Renal pelvis (tissue), 12 donors: Measurements from ENCODE around the gene CNIH1. TPM values are rescaled to one million over a fixed set of nuclear protein-coding genes. Genes with fewer than 3 reads are reported as not detected.

Experiments used
- DNase-seq: peaks from one replicate; pipeline ENCODE4 v3.0.0-alpha.2; 2013
- long read RNA-seq, 16 experiments: transcript quantifications; one replicate each; lab custom pipeline, GENCODE V29; 2026
- polyA plus RNA-seq, 3 donors: library from polyadenylated mRNA; unstranded; fragments of 120-200 nt; gene quantifications; one replicate each; pipeline ENCODE4 v1.2.1, GENCODE V29; 2013; ENCODE audit not compliant: insufficient read length in 3 of 3

Gene CNIH1
- 100 to 1,000 TPM; 114 to 128 (median 127) TPM for polyA plus RNA-seq
- long read RNA-seq, donor 1, full-length matches to known transcripts: 67 of 76 reads
- long read RNA-seq, donor 1, partial matches to known transcripts: 9 of 76 reads
- long read RNA-seq, donor 1, other reads (novel, unspliced or antisense): 0 of 76 reads
- long read RNA-seq, donor 2, full-length matches to known transcripts: 83 of 83 reads
- long read RNA-seq, donor 2, partial matches to known transcripts: 0 of 83 reads
- long read RNA-seq, donor 2, other reads (novel, unspliced or antisense): 0 of 83 reads
- long read RNA-seq, donor 3, full-length matches to known transcripts: 66 of 66 reads
- long read RNA-seq, donor 3, partial matches to known transcripts: 0 of 66 reads
- long read RNA-seq, donor 3, other reads (novel, unspliced or antisense): 0 of 66 reads
- long read RNA-seq, donor 4, full-length matches to known transcripts: 90 of 90 reads
- long read RNA-seq, donor 4, partial matches to known transcripts: 0 of 90 reads
- long read RNA-seq, donor 4, other reads (novel, unspliced or antisense): 0 of 90 reads
- long read RNA-seq, donor 5, full-length matches to known transcripts: 37 of 37 reads
- long read RNA-seq, donor 5, partial matches to known transcripts: 0 of 37 reads
- long read RNA-seq, donor 5, other reads (novel, unspliced or antisense): 0 of 37 reads
- long read RNA-seq, donor 6, full-length matches to known transcripts: 56 of 56 reads
- long read RNA-seq, donor 6, partial matches to known transcripts: 0 of 56 reads
- long read RNA-seq, donor 6, other reads (novel, unspliced or antisense): 0 of 56 reads
- long read RNA-seq, donor 7, full-length matches to known transcripts: 84 of 84 reads
- long read RNA-seq, donor 7, partial matches to known transcripts: 0 of 84 reads
- long read RNA-seq, donor 7, other reads (novel, unspliced or antisense): 0 of 84 reads
- long read RNA-seq, donor 8, full-length matches to known transcripts: 26 of 26 reads
- long read RNA-seq, donor 8, partial matches to known transcripts: 0 of 26 reads
- long read RNA-seq, donor 8, other reads (novel, unspliced or antisense): 0 of 26 reads
- long read RNA-seq, donor 9, full-length matches to known transcripts: 84 of 90 reads
- long read RNA-seq, donor 9, partial matches to known transcripts: 6 of 90 reads
- long read RNA-seq, donor 9, other reads (novel, unspliced or antisense): 0 of 90 reads
- long read RNA-seq, donor 10, full-length matches to known transcripts: 61 of 61 reads
- long read RNA-seq, donor 10, partial matches to known transcripts: 0 of 61 reads
- long read RNA-seq, donor 10, other reads (novel, unspliced or antisense): 0 of 61 reads
- long read RNA-seq, donor 11, full-length matches to known transcripts: 34 of 34 reads
- long read RNA-seq, donor 11, partial matches to known transcripts: 0 of 34 reads
- long read RNA-seq, donor 11, other reads (novel, unspliced or antisense): 0 of 34 reads
- long read RNA-seq, donor 12, full-length matches to known transcripts: 77 of 82 reads
- long read RNA-seq, donor 12, partial matches to known transcripts: 5 of 82 reads
- long read RNA-seq, donor 12, other reads (novel, unspliced or antisense): 0 of 82 reads
- long read RNA-seq, donor 13, full-length matches to known transcripts: 31 of 31 reads
- long read RNA-seq, donor 13, partial matches to known transcripts: 0 of 31 reads
- long read RNA-seq, donor 13, other reads (novel, unspliced or antisense): 0 of 31 reads
- long read RNA-seq, donor 14: 0 reads
- long read RNA-seq, donor 15: 0 reads
- long read RNA-seq, donor 16, full-length matches to known transcripts: 74 of 74 reads
- long read RNA-seq, donor 16, partial matches to known transcripts: 0 of 74 reads
- long read RNA-seq, donor 16, other reads (novel, unspliced or antisense): 0 of 74 reads

DNA sequence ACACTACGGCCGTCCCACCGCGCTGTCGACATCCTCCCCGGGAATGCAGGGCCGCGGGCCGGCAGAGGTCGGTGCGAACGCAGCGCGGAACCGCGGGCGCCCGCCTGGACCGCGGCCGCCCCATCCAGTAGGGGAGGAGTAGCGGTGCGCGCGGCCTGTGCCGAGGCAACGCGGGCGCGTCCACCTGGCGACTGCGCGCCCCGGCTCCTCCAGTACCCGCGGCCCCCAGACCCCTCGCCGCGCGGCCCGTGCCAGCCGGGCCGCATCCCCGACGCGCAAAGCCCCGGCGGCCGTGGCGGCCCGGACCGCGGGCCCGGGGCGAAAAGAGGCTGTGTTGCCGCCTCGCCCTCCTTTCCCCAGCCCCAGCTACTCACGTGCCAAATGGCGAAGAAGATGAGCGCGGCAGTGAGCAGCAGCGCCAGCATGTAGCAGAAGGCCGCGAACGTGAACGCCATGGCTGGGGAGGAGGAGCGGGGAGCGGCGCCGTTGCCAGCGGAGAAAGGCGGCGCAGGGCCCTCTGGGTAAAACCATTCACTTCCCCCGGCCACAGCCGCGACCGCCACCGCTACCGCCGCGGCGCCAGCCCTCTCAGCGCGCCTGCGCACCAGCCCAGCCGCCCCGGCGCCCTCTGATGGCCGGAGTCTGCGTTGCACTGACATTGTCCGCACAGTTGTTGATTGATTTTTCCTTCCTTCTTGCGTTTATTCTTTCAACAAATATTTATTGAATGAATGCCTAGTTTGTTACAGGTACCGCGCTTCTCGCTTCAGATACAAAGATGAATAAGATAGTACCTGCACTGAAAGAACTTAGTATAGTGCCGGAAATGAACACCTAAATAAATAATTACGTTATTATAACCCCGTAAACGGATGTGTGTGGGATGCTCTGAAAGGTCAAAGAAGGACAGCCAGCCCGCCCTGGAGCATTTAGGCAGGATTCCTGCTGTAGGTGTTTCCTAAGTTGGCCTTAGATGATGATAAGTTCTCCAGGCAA lies at the start of gene CNIH1:
TSS of gene CNIH1 (minus strand) at position 502 of the 996 bp plus-strand sequence. CDS start at position 455, 47 bp downstream.
- DNase-seq: peak; percentile 92

DNA sequence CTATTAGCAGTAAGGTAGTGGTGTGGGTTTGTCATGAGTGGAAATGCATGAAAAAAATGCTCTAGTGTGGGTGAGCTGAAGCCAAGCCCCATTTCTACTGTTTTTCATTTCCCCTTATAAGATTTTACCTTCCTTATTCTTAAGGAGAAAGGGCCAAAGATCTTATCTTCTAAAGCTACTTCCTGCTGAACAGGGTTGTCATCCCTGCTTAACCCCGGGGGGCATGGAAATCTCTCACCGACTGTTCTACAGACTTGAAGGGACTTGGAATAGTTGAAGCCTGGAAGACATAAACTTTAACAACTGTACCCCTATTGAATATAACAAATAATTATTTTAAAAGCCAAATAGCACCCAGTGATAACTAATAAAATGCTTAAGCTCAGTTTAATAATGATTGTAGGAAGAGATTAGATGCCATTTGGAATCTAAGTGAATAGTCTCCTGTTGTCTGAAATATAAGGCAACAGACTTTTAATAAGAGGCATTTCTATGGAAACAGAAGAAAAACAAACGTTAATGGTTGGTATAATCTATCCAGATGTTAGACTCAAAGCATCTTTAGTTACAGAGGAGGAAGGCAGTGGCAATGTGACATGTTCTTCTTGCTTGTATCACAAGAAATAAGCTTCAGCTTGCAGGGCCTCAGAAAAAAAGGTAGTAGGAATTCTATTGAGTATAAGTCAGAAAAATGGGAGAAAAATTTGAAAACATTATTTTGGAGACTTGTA lies 49.4 kb upstream of the CNIH1 start:
- DNase-seq: no peak

DNA sequence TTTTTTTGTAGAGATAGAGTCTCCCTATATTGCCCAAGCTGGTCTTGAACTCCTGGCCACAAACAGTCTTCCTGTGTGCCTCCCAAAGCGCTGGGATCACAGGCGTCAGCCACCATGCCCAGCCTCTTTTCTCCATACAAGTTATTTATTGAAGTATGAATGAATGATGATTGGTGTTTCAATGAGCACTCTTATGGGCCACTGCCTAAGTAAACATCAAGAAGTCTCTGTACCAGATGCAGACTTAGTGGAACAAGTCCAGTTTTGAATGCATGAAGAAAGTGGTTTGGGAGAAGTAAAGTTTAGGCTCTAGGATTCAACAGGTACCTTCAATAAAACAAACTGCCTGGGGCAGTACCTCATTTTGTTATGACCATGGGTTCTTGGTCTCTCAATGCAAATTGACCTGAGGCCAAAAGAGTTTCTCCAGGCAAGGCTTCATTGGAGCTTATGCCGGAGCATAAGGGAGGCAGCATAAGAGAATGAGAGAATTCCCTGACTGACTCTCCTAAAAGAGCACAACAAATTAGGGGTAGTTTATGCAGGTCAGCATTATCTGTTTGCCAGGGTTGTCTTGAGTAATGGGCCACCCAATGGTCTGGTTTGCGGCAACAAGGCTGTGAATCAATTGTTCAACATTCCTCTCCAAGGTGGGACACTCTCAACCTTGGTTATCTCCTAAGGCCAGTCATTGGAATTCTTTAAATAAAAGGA lies 48.7 kb upstream of the CNIH1 start:
- no peak for DNase-seq

DNA sequence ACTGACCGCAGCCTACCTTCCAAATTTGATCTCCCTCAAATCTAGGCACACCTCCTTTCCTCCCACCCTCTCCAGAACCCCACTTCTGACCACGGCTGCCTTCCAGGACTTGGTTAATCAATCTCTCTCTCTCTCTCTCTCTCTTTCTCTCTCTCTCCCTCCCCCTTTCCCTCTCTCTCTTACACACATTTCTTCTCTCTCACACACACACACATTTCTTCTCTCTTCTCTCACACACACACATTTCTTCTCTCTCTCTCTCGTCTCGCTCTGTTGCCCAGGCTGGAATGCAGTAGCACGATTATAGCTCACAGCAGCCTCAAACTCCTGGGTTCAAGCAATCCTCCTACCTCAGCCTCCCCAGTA lies 48.1 kb upstream of the CNIH1 start:
- no peak for DNase-seq

DNA sequence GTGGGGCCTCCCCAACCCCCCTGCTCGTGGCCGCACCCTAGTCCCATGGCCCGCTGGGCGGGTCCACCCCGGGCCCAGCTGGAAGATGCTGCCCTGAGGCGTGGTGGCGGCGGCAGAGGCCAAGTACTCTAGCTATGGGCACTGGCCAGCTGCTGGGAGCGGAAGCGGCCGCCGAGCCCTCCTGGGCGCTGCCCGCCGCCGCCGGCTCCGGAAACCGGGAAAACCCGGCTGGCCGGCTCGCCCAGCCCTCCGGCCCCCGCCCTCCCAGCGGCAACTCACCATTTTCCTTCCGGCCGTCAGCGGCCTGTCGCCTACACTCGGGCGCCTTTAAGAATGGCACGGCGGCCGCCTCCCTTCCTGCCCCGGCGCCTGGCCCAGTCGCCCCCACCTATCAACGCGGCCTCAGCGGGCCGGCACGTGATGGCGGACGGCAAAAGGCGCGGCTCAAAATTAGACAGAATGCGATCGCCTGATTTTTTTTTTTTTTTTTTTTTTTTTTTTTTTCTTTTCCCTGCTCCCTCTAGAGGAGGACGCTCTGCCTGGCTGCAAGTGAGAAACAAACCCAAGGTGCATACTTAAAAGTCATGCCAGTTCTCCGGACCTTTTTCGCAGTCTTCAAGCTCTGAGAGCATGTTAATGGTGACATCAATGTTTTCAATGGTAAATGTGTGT lies 47.6 kb upstream of the CNIH1 start, which contains the start of gene GMFB:
TSS of gene GMFB (minus strand) at position 335 of the 672 bp plus-strand sequence. CDS start at position 282, 53 bp downstream.
- DNase-seq: peak; percentile 91

DNA sequence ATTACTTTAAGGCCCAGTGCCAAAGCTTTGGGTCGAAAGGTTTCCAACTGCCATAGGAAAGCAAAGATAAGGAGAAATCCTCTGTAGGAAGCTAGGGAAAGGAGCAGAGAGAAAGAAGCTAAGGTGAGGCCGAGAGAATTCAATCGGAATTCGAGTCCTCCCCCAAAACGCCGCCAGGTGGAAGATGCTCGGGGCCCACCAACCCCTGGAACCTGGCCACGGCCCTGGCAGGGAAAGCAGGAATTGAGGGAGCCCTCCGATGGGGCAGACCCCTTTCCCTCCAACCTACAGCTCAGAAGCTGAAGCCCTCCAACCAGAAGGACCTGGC lies 47.1 kb upstream of the CNIH1 start:
- no peak for DNase-seq

DNA sequence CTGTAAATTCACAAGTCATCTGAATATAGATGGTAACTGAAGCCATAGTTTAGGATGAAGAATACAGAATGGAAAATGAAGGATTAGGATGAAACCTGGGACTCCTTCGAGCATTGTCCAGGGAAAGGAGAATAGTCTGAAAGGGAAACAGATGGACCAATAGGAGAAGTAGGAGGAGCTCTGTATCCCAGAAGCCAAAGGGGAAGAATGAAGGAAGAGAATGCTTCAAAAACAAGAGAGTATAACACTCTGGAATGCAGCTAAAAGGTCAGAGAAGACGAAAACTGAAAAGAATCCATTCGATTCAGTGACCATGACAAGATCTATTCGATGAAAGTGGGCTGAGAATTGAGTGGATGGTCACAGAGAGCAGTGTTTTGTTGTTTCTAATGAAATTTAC lies 46.6 kb upstream of the CNIH1 start:
- no peak for DNase-seq

DNA sequence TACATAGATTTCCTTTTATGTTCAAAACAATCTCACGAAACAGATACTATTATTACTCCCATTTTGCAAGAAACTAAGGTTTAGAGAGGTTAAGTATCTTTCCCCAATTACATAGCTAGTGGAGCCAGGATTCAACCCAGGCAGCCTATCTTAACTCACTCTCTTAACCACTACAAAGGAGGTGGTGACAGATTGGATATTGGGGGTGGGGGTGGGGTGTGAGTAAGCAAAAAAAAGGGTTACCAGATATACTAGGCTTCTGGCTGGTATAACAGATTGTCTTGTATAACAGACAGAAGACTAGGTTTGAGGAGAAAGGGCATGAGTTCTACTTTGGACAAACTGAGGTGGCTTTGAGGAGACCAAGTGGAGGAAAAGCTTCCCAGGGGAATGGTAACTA lies 45.5 kb upstream of the CNIH1 start:
- DNase-seq: no peak

DNA sequence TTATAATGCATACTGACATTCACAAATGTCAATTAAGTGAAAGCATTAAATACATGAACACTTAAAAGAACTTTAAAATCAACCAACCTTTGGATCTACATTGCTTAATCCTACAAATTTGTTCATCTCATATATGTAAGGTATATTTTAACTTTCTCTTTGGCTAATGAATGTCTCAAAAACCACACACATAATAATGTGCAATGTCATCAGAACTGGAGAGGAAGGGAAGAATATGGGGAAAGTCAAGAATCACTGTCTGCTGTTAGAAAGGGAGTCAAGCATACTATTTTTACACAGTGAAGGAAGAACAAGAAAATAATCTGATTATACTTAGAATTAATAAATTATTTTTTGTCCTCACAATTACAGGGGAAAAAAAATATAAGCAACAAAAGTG lies 42.7 kb upstream of the CNIH1 start:
- no peak for DNase-seq

DNA sequence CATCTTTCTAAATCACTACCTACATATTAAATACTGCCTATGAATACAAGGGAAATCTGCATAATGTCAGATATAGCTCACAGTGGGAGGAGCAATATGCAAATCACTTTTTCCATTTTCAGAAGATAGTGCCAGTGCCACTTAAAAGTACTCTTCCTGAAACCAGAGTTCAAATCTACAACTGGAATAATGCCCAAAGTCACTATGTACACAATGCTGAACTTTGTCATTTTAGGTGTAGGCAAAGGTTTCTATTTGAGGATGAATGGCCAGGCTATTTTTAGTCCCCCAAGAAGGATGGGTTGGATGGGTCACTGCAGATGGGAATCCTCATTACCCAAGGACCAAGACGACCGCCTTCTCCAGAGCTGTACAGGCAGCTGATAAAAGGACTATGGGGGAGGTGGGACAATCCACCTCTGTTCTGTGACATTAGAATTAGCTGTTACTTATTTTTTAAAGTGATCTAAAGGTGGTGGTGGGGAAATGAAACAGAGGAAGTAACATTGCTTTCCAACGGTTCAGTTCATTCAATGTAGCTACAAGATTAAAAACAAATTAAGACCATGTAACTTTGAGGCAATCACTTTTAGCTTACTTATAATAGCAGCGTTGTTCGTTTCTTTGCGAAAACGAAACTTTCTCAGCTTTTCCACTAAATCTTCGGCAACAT lies 42.0 kb upstream of the CNIH1 start:
- DNase-seq: no peak

DNA sequence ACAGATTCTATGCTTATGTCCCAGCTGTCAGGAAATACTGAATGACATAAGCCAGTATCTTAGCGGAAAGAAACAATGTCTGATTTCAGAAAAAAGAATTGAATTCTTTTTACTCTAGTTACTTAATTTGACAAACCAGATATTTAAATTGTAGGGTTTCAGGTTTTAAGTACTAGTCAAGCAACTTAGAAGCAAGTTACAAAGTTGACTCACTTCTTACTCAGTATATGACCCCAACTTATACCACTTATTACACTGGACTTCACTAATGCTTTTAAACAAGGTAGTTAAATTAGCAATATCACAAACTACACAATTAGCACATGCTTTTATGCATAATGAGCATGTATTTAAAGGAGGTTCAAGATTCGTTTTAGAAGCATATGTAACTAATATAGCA lies 40.5 kb upstream of the CNIH1 start:
- DNase-seq: no peak

DNA sequence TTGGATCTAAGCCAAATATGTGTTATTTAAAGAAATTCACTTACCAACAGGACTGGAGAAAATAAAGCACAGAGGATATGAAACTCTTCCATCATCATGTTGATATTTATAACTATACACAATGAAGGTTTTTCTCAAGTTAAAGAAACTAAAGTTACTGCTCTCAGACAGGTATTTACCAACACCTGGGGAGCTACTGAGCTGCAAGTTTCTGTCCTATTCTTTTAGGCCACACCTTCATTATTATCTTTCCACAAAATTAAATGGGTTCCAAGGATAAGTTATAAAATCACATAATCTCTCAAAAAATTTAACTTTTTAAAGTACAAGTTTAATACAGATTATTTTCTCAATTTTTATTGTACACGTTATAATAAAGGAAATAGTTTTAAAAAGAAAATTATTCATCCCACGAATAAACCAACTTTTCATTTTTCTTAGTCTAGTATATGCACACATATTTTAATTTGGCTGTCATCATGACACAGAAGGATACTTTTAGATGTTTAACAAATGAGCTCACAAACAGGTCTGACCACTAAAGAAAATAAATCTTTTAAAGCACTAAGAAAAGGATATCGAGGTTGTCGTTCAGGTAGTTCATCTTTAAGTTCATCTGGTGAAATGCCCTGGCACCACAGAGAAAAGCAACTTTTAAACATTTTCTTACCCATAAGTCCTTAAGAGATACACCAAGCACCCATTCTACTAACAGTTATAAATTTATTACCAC lies 39.8 kb upstream of the CNIH1 start:
- DNase-seq: no peak

DNA sequence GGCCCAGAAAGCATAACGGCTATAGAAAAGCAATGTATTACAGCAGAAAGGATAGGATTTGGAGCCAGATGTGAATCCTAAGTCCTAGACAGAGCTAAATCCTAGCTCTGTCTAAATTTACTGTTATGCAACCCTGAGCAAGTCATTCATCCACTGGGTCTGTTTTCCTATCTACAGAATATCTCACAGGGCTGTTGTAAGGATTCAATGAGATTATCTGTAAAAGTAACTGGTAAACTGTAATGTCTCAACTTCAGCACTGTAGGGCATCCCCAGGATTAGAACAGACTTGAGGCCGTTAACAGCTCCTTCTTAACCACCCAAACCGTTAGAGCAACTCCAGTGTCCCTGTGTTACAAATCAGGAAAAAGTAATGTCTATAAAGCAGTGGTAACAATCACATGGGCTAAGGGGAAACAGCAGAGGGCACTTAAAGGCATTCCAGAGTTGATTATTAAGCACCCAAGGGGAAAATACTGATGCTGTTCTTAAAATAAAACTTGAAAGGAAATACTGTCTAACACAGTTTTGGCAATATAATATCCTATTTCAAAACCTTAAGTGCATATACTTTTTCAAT lies 37.6 kb upstream of the CNIH1 start:
- no peak for DNase-seq

DNA sequence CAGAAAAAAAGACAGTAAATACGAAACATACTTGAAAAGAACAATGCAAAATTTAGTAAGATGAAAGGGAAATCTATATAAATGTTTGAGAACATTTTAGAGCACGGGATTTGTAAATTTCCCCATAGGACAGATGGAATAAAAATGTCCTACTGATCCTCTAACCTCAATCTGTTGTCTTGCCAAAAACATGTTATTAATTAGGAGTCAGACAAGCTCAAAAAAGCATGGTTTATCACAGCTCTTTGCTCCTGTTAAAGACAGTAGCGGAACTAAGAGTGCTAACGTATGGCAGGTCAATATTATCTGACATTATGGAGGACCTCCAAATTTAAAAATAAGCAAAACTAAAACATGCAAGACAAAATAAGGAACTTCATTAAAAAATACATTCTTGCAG lies 34.7 kb upstream of the CNIH1 start:
- no peak for DNase-seq

DNA sequence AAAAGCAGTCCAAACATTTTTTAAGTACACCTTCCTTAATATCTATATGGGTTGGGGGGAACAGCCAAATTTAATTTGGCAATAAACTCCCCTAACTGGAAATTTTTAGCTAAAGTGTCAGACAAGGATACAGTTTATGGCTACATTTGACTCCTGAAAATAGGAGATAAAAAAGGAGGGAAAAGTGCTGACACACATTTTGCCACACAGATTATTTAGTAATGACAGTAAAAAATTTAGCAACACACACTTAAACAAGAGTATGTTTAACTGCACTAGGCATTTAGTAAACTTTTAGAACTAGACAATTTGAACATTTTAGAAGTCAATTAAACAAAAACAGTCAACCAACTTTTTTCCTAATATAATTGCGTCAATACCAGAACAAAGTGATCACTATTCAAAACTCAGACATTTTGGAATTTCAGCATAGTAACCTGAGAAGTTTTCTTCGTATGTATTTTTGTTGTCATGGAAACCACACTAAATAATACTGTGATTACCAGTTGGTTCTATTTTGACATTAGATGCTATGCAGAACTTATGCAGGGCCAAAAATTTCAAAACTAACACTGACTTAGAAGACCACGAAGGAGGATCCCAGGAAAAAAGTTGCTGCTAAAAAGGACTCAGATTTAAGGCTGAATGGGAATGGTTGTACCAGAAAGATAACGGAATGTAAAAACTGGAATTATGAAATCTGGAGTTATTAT lies 34.2 kb upstream of the CNIH1 start:
- DNase-seq: no peak
